Gastroesophageal sphincter (tissue), 4 donors: Measurements from ENCODE around the gene CPNE7. TPM values are rescaled to one million over a fixed set of nuclear protein-coding genes. Genes with fewer than 3 reads are reported as not detected.

ENCODE experiments used
- ATAC-seq: fragments of 150-250 bp; one replicate; pipeline ENCODE4 v1.9.1; 2016; ENCODE audit warnings: mild to moderate bottlenecking, moderate library complexity
- H3K27ac ChIP-seq, 4 donors: fragments of 200-600 bp; sonication (generic) in 3 of 4; 1 replicate in 3 of 4; 2 replicates in 1 of 4; pipeline ENCODE4 v1.5.1; 2016 to 2019
- H3K27me3 ChIP-seq: fragments of 200-600 bp; sonication (generic); one replicate; pipeline ENCODE4 v1.5.1; 2019
- H3K36me3 ChIP-seq, 2 donors: fragments of 200-600 bp; sonication (generic); one replicate each; pipeline ENCODE4 v1.5.1; 2019; ENCODE audit warnings: control low read depth in 1 of 2
- H3K4me1 ChIP-seq, 3 donors: fragments of 200-600 bp; sonication (generic); 1 replicate in 2 of 3; 2 replicates in 1 of 3; pipeline ENCODE4 v1.5.1; 2016 to 2019; ENCODE audit warnings: control low read depth in 2 of 3
- H3K4me3 ChIP-seq, 2 donors: fragments of 200-600 bp; sonication (generic); one replicate each; pipeline ENCODE4 v1.5.1; 2019; ENCODE audit warnings: mild to moderate bottlenecking in 1 of 2, moderate library complexity in 1 of 2
- H3K9me3 ChIP-seq, 3 donors: fragments of 200-600 bp; sonication (generic); one replicate each; pipeline ENCODE4 v1.5.1; 2017 to 2019; ENCODE audit warnings: control low read depth in 2 of 3
- CTCF ChIP-seq, 4 experiments: fragments of 200-600 bp in 2 of 4; fragments of 450-650 bp in 2 of 4; sonication (generic) in 1 of 4; IDR thresholded peaks; one replicate each; pipeline ENCODE4 v1.5.1; 2017 to 2019; ENCODE audit warnings: antibody characterized with exemption in 4 of 4, mild to moderate bottlenecking in 2 of 4, moderate library complexity in 2 of 4
- EP300 ChIP-seq: sonication (generic); formaldehyde crosslinking; IDR thresholded peaks from one replicate; pipeline ENCODE4 v1.6.1; 2017; ENCODE audit warnings: antibody characterized with exemption, mild to moderate bottlenecking
- POLR2A ChIP-seq, 2 donors: fragments of 450-650 bp; IDR thresholded peaks; one replicate each; pipeline ENCODE4 v1.6.1; 2017; ENCODE audit warnings: antibody characterized with exemption in 2 of 2, mild to moderate bottlenecking in 2 of 2, moderate library complexity in 1 of 2
- POLR2AphosphoS5 ChIP-seq: sonication (generic); formaldehyde crosslinking; IDR thresholded peaks from one replicate; pipeline ENCODE4 v1.6.1; 2017; ENCODE audit warnings: antibody characterized with exemption
- WGBS, 2 donors: methylation state at CpG; one replicate each; pipeline ENCODE4 v1.1.5; 2018; ENCODE audit warnings: low coverage in 1 of 2; 5-methylcytosine and 5-hydroxymethylcytosine counted together
- total RNA-seq, 4 donors: library from RNA; depleted of rRNA; stranded (reverse); fragments of >200 nt; gene quantifications; one replicate each; pipeline ENCODE4 v1.1.0, GENCODE V29; 2016

CPNE7 gene
- total RNA-seq, 4 donors from 2014 or later = 0.67 to 1.8 TPM; not detected in 2

GRCh38 chr16:89610108-89610453, 34.5 kb downstream of the CPNE7 start:
- Histone ChIP-seq H3K36me3 (no peaks in the 10 kb centered on the region), H3K4me1 (no peaks in the 10 kb centered on the region), H3K27me3 (peaks cover 81% of the 10 kb centered on the region), H3K9me3 (no peaks in the 10 kb centered on the region), H3K4me3 (no peak overlapping the region), H3K27ac (no peak overlapping the region)
- WGBS, 2 donors = 42 to 67% methylated on average over 1 of the region's 1 CpG
- TF ChIP-seq EP300 (no peak), CTCF (IDR thresholded peaks at IDR 0.05) (no peak), POLR2A (IDR thresholded peaks at IDR 0.05) (no peak), POLR2AphosphoS5 (no peak)
- ATAC-seq = no peak

GRCh38 chr16:89612415-89613166, 37.0 kb downstream of the CPNE7 start:
- H3K4me1 ChIP-seq = no peaks in the 10 kb centered on the region
- WGBS, 2 donors = 68 to 81% methylated on average over 15 to 20 of the region's 20 CpGs
- H3K27me3 ChIP-seq = peaks cover 86% of the 10 kb centered on the region

GRCh38 chr16:89613231-89613953, 37.8 kb downstream of the CPNE7 start, which contains the start of gene DPEP1:
Gene DPEP1 (plus strand): TSS chr16:89613642. CDS start chr16:89630411, 16,769 bp downstream.
- Histone ChIP-seq H3K9me3 (no peaks in the 10 kb centered on the region), H3K36me3 (no peaks in the 10 kb centered on the region), H3K27me3 (peaks cover 88% of the 10 kb centered on the region), H3K4me1 (no peaks in the 10 kb centered on the region), H3K27ac (no peak within 1 kb of the TSS), H3K4me3 (no peak within 1 kb of the TSS)
- peak; percentile 31 for ATAC-seq
- no peak for TF ChIP-seq POLR2A (IDR thresholded peaks at IDR 0.05)
- no peak for TF ChIP-seq EP300
- no peak for TF ChIP-seq CTCF (IDR thresholded peaks at IDR 0.05)
- no peak for TF ChIP-seq POLR2AphosphoS5
- 40 to 52% methylated on average over 2 to 4 of the region's 19 CpGs for WGBS, 2 donors

More at GRCh38 chr16:89612415-89613166, 37.0 kb downstream of the CPNE7 start:
- ATAC-seq = no peak
- H3K36me3 ChIP-seq = no peaks in the 10 kb centered on the region
- TF ChIP-seq EP300 = no peak
- TF ChIP-seq CTCF (IDR thresholded peaks at IDR 0.05) = no peak
- TF ChIP-seq POLR2AphosphoS5 = no peak
- no peak for TF ChIP-seq POLR2A (IDR thresholded peaks at IDR 0.05)
- H3K9me3 ChIP-seq = no peaks in the 10 kb centered on the region
- no peak overlapping the region for H3K4me3 ChIP-seq
- H3K27ac ChIP-seq = no peak overlapping the region

GRCh38 chr16:89613954-89614459, 38.4 kb downstream of the CPNE7 start:
- 73 to 74% methylated on average over 4 to 6 of the region's 22 CpGs for WGBS, 2 donors
- Histone ChIP-seq H3K36me3 (no peaks in the 10 kb centered on the region), H3K9me3 (no peaks in the 10 kb centered on the region), H3K4me1 (no peaks in the 10 kb centered on the region), H3K4me3 (no peak overlapping the region), H3K27ac (no peak overlapping the region), H3K27me3 (peaks cover 85% of the 10 kb centered on the region)
- ATAC-seq = no peak
- TF ChIP-seq POLR2A (IDR thresholded peaks at IDR 0.05) = no peak
- no peak for TF ChIP-seq EP300
- TF ChIP-seq POLR2AphosphoS5 = no peak
- no peak for TF ChIP-seq CTCF (IDR thresholded peaks at IDR 0.05)
